Fibroblast of skin of scalp (primary cell): Measurements from ENCODE around the gene LILRB1.
"Not testable (repeated sequence)": the region's sequence is repeated elsewhere in the genome, so short reads cannot be mapped to it uniquely, and the experiment has no call there.

ENCODE experiments used
- DNase-seq: peaks from one replicate; pipeline ENCODE4 v3.0.0-alpha.2; 2013

LILRB1 gene

DNA sequence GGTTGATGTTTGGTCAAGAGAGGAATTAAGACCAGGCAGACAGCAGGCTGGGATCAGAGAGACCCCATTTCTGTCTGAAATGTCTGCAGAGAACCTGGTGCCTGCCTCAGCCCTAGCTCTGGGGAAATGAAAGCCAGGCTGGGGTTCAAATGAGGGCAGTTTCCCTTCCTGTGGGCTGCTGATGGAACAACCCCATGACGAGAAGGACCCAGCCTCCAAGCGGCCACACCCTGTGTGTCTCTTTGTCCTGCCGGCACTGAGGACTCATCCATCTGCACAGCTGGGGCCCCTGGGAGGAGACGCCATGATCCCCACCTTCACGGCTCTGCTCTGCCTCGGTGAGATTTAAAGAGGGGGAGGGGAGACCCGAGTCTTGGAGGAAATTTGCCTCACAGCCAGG is 32.4 kb downstream of the LILRB1 start, which contains the start of gene LILRB4:
LILRB4 (plus strand) TSS at position 256 of the 400 bp plus-strand sequence; CDS start at position 305, 49 bp downstream.
- DNase-seq: no peak

DNA sequence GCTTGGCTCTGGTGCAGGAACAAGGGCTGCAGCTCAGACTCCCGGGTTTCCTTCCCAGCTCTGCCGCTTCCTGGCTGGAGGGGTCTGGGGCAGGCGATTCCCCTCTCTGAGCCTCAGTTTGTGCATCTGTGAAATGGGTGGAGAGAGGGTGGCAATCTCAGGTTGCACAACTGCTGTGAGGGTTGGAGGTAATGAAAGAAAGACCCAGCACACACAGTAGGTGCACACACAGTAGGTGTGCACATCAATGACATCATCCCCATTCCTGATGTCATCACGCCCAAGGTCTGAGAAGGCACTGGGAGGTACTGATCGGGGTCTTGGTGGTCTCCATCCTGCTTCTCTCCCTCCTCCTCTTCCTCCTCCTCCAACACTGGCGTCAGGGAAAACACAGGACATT is 35.2 kb downstream of the LILRB1 start:
- no peak for DNase-seq

DNA sequence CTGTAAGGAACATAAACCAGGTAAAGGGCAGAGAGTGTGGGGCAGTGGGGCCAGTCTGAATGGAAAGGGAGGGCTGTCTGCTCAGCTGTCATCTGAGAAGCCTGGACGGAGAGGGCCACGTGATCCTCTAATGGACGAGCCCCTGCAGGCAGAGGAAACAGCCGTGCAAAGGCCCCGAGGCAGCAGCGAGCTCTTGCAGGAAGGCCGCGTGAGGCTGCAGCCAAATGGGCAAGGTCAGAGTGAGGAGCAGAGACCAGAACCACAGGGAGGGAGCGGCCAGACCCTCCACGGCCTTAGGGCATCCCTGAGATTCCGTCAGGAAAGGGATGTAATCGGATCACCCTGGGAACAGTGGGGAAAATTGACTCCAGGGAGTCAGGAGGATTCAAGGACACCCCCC is 36.9 kb downstream of the LILRB1 start:
- no peak for DNase-seq

DNA sequence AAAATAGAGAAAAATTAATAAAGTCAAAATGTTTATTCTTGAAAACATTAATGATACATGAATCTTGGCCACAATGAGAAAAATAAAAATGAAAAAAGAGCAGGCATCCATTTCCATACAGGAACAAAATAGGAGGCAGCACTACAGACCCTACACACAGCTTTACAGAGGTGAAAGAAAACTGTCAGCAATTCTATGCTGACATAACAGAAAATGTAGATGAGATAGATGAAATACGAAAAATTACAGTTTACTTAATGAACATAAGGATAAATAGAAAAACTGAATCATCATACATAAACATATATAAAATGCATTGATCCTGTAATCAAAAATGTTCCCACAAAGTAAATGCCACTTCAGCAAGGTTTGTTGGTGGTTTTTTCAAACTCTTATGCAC is 38.1 kb downstream of the LILRB1 start:
- no peak for DNase-seq

DNA sequence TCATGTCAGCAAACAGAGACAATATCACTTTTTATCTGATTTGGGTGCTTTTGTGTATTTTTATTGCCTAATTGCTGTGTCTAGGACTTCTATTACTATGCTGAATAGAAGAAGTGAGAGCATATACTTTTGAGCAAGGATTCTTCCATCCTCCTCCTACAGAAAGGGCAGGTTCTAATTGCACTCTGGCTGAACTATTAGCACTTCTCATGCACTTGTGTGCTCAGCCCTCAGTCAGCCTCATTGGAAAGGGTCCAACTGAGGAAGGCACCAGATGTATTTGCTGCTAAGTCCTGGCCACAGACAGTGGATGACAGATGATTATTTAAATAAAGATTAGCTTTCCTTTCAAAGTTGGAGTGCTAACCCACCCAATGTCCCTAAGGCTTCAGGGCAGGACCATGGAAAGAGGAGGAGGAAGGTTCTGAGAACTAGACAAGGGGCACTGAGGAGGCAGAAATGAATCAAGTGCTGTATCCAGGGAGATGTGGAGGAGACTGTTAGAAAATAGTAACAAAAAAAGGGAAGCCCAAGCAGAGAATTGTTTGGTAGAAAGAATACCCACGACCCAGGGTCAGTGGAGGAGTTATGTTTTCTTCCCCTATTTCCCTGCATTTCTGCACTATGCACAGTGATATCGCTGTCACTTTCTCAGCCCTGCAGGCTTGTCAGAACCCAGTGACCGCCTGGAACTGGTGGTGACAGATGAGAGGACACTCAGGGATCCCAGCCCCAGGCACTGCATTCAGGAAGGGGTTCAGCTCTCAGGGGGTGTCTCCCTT is 40.5 kb downstream of the LILRB1 start:
- DNase-seq: no peak

DNA sequence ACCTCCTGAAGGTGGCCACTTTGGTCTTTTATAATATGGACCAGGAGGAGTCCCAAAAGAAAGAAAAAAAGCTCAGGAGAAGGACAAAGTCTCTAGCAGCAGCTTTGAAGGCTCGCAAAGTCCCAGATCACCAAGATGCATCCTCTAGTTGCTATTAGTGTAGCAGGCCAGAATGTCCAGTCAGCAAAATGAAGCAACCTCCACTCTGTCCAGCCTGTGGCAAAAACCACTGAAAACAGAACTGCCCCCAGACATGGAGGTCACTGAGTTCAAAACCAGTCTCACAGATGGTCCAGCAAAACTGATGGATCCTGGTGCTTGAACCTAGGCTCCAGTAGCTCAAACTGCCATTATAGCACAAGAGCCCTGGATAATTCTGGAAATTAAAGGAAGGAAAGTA is 42.9 kb downstream of the LILRB1 start:
- DNase-seq: no peak

DNA sequence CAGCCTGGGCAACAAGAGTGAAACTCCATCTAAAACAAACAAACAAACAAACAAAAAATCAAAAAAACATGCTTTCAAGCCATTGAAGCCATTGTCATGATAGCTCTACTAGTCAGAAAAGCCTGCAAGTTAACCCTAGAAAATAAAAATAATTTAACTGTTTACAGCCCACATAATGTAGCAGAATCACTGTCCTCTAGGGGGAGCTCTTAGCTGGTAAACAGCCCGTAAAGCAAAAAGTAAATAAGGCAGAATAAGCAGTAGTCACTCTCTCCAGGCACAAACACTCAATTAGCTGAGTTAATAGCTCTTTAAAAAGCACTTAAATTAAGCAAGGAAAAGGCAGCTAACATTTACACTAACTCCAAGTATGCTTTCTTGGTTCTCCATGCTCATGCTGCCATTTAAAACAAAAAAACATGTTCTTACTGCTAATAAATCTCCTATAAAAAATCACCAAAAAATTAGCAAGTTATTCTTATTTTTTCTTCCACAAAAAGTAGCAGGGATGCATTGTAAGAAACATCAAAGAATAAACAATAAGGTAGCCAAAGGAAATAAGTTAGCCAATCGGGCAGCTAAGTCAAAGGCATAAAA is 43.8 kb downstream of the LILRB1 start:
- no peak for DNase-seq

DNA sequence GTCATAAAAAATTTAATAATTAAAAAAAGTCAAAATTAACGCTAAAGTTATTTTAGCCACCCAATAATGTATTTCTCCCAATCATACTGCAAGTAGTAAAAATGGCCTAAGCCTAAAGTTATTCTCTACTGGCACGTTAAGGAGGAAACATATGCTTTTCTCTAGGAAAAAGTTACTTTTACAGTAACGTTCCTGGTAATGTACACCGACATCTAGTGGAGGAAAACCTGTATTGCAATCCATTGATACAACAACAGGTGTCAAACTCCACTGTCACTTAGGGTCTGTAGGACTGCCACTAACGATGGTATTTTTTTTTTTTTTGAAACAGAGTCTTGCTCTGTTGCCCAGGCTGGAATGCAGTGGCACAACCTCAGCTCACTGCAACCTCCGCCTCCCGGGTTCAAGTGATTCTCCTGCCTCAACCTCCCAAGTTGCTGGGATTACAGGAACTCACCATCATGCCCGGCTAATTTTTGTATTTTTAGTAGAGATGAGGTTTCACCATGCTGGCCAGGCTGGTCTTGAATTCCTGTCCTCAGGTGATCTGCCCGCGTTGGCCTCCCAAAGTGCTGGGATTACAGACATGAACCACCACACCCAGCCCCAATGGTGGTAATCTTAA is 46.0 kb downstream of the LILRB1 start:
- DNase-seq: peak; percentile 21

DNA sequence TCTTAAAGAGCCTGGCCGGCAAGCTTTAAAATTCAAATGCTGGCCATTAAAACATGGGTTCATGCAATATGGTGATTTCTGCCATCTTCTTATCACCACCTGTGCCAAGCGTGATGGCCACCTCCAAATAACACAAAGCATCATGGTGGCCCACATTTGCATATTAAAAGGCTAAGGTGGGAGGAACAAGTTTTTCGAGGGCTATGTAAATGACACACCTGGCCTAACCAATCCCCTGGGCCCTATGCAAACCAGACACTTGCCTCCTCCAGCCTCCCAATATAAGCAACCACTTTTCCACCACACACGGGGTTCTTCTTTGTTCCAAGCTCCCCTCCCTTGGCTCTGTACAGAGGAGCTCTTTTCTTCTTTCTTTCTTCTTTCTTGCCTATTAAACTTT is 46.9 kb downstream of the LILRB1 start:
- no peak for DNase-seq

DNA sequence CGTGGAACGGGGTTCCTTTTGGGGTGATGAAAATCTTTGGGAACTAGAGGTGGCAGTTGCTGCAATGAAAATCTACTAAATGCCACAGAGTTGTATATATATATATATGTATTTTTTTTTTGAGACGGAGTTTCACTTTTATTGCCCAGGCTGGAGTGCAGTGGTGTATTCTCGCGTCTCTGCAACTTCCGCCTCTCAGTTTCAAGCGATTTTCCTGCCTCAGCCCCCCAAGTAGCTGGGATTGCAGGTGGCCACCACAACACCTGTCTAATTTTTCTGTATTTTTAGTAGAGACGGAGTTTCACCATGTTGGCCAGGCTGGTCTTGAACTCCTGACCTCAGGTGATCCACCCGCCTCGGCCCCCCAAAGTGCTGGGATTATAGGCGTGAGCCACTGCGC is 51.3 kb downstream of the LILRB1 start:
- DNase-seq: not testable (repeated sequence)

DNA sequence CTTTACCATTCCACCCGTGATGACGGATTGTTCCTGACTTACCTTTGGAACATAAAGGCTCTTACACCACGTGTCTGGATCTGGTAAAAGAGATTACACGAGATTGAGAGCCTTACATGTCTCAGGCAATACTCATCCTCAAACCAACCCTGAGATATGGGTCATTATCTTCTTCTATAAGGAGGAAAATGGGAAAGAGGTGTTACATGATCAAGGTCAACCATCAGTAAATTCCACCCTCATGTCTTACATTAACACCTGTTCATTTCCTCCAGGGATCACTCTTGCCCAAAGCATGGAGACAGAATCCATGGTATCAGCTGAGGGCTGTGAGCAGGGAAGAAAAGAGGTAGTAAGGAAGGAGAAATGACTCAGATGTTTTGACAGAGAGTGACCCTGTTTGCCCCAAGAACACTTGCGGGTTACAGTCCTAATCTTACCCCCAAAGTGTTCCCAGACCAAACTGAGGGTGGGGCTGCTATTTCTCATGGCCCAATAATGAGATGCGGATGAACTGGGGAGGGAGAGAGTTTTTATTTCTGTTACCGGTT is 52.1 kb downstream of the LILRB1 start:
- no peak for DNase-seq

DNA sequence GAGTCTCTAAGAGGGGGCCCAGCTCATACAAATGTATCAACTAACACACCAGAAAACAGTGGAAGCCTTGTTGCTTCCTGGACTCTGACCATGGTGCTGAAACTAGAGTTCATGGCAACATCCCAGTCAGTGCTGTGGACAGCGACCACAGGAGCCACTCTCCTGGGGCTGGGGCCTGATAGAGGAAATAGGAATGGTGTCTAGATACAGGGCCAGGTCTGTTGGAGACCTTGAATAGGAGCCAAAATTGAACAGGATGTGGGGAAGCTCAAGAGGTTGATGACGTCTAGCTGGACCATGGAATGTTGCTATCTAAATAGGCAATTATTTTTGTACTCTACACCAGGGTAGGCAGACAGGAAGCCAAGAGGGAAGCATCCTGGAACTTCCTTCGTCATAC is 54.2 kb downstream of the LILRB1 start:
- no peak for DNase-seq
